A549 (cell line): ENCODE measurements around the gene SLC6A4. TPM values are rescaled to one million over a fixed set of nuclear protein-coding genes. Genes with fewer than 3 reads are reported as not detected.

Experiments
- ATAC-seq, 2 experiments: fragments of 200-7000 bp in 1 of 2; fragments of >200 bp in 1 of 2; cut with Nextera tagmentation in 1 of 2; cut with Tn5 transposase in 1 of 2; 3 replicates each; pipeline versions ENCODE4 v1.8.0 to v1.9.1; 2018 to 2020; ENCODE audit warnings: mild to moderate bottlenecking in 1 of 2, moderate library complexity in 1 of 2
- CTCF ChIA-PET: fragments of 300-600 bp; sonication (Branson Sonifier 250); formaldehyde crosslinking; extraction: SDS; loops from one replicate; lab custom pipeline; 2021; ENCODE audit warnings: antibody characterized with exemption, inconsistent platforms; lab: Yijun Ruan, JAX
- POLR2A ChIA-PET: fragments of 350-600 bp; formaldehyde crosslinking; extraction: SDS; loops from one replicate; lab custom pipeline; 2021; ENCODE audit warnings: antibody characterized with exemption, inconsistent platforms; lab: Yijun Ruan, JAX
- DNase-seq, 2 experiments: peaks; one replicate each; pipeline versions ENCODE4 v3.0.0 to v3.0.0-alpha.2; 2011 to 2016; ENCODE audit warnings: low read depth in 1 of 2, low spot score in 1 of 2
- FAIRE-seq: peaks from 2 replicates; lab custom pipeline; 2011; peaks lifted over from hg19 to GRCh38; lab: Jason Lieb, UNC
- H3K27ac ChIP-seq, 2 experiments: fragments of >200 bp; sonication (Bioruptor Twin); formaldehyde crosslinking; 3 replicates each; pipeline ENCODE4 v1.5.1; 2016 to 2017
- H3K4me1 ChIP-seq: fragments of >200 bp; sonication (Bioruptor Twin); formaldehyde crosslinking; 3 replicates; pipeline ENCODE4 v1.6.1; 2016
- H3K4me2 ChIP-seq: fragments of >200 bp; sonication (Bioruptor Twin); formaldehyde crosslinking; 3 replicates; pipeline ENCODE4 v1.6.1; 2016
- H3K4me3 ChIP-seq: fragments of >200 bp; sonication (Bioruptor Twin); formaldehyde crosslinking; 3 replicates; pipeline ENCODE4 v1.5.1; 2016
- H3K9me3 ChIP-seq: fragments of >200 bp; sonication (Bioruptor Twin); formaldehyde crosslinking; 3 replicates; pipeline ENCODE4 v1.6.1; 2016
- BCL3 ChIP-seq: fragments of >200 bp; sonication (Bioruptor Twin); formaldehyde crosslinking; IDR thresholded peaks from 3 replicates; pipeline ENCODE4 v1.6.1; 2016
- CBX2 ChIP-seq: fragments of 200-600 bp; sonication (generic); IDR thresholded peaks from 2 replicates; pipeline ENCODE4 v1.6.1; 2016; ENCODE audit warnings: low read depth, mild to moderate bottlenecking, borderline replicate concordance
- CTCF ChIP-seq: fragments of >200 bp; sonication (Bioruptor Twin); formaldehyde crosslinking; IDR thresholded peaks from 3 replicates; pipeline ENCODE4 v1.5.1; 2016
- E2F6 ChIP-seq: IDR thresholded peaks from 2 replicates; pipeline ENCODE4 v1.6.1; 2012; ENCODE audit warnings: low read depth, borderline replicate concordance
- EHF ChIP-seq: fragments of 250-450 bp; sonication (Bioruptor Pico); IDR thresholded peaks from 2 replicates; pipeline ENCODE4 v1.5.0; 2020; ENCODE audit warnings: mild to moderate bottlenecking
- FOSB ChIP-seq: fragments of 250-450 bp; sonication (Bioruptor Pico); IDR thresholded peaks from 2 replicates; pipeline ENCODE4 v1.5.0; 2020; ENCODE audit warnings: mild to moderate bottlenecking, moderate library complexity
- FOSL2 ChIP-seq, 2 experiments: fragments of 450-650 bp in 1 of 2; fragments of >200 bp in 1 of 2; sonication (Bioruptor Twin) in 1 of 2; formaldehyde crosslinking; IDR thresholded peaks; 2 replicates each; pipeline versions ENCODE4 v1.5.0 to v1.6.1; 2016 to 2020; ENCODE audit warnings: mild to moderate bottlenecking in 1 of 2, moderate library complexity in 1 of 2
- HEYL ChIP-seq: fragments of 250-450 bp; sonication (Bioruptor Pico); IDR thresholded peaks from 2 replicates; pipeline ENCODE4 v1.8.0; 2021; ENCODE audit warnings: mild to moderate bottlenecking, moderate library complexity
- HMGXB4 ChIP-seq: fragments of 250-450 bp; sonication (Bioruptor Pico); IDR thresholded peaks from 2 replicates; pipeline ENCODE4 v1.5.0; 2021; ENCODE audit warnings: mild to moderate bottlenecking, moderate library complexity, borderline replicate concordance
- HOXB13 ChIP-seq: fragments of 250-450 bp; sonication (Bioruptor Pico); IDR thresholded peaks from 2 replicates; pipeline ENCODE4 v1.5.0; 2020; ENCODE audit warnings: low read depth, mild to moderate bottlenecking, moderate library complexity
- MAX ChIP-seq: IDR thresholded peaks from 2 replicates; pipeline ENCODE4 v1.6.1; 2012
- NPAS2 ChIP-seq: fragments of 250-450 bp; sonication (Bioruptor Pico); IDR thresholded peaks from 2 replicates; pipeline ENCODE4 v1.8.0; 2022; ENCODE audit warnings: mild to moderate bottlenecking, moderate library complexity, borderline replicate concordance
- PBX3 ChIP-seq: IDR thresholded peaks from 2 replicates; pipeline ENCODE4 v1.6.1; 2012
- PHF8 ChIP-seq: fragments of 200-600 bp; sonication (generic); IDR thresholded peaks from 2 replicates; pipeline ENCODE4 v1.6.1; 2016; ENCODE audit warnings: low read depth, mild to moderate bottlenecking, antibody characterized with exemption, moderate library complexity, borderline replicate concordance
- POLR2AphosphoS2 ChIP-seq: conservative IDR thresholded peaks from 2 replicates; pipeline ENCODE4 v1.6.1; 2012; ENCODE audit warnings: low read length, improper control_type of control experiment, inconsistent platforms
- RAD21 ChIP-seq, 2 experiments: fragments of >200 bp in 1 of 2; sonication (Bioruptor Twin) in 1 of 2; formaldehyde crosslinking in 1 of 2; IDR thresholded peaks in 1 of 2; conservative IDR thresholded peaks in 1 of 2; 2 replicates in 1 of 2; 3 replicates in 1 of 2; pipeline ENCODE4 v1.6.1; 2012 to 2018; ENCODE audit warnings: inconsistent platforms in 1 of 2
- RARB ChIP-seq: fragments of 250-450 bp; sonication (Bioruptor Pico); IDR thresholded peaks from 2 replicates; pipeline ENCODE4 v1.8.0; 2021; ENCODE audit warnings: mild to moderate bottlenecking, moderate library complexity
- RCOR1 ChIP-seq: fragments of 150-350 bp; IDR thresholded peaks from 2 replicates; pipeline ENCODE4 v1.6.1; 2014; ENCODE audit warnings: antibody characterized with exemption, low read length, low read depth
- RFX5 ChIP-seq: fragments of 450-650 bp; IDR thresholded peaks from 2 replicates; pipeline ENCODE4 v1.7.1; 2014; ENCODE audit warnings: antibody characterized with exemption, mild to moderate bottlenecking, moderate library complexity
- TP53 ChIP-seq: fragments of 250-450 bp; sonication (Bioruptor Pico); IDR thresholded peaks from 2 replicates; pipeline ENCODE4 v1.5.0; 2021; ENCODE audit warnings: mild to moderate bottlenecking, moderate library complexity
- USF2 ChIP-seq: fragments of 450-650 bp; IDR thresholded peaks from 2 replicates; pipeline ENCODE4 v1.6.1; 2014; ENCODE audit warnings: antibody characterized with exemption
- ZSCAN20 ChIP-seq: fragments of 250-450 bp; sonication (Bioruptor Pico); IDR thresholded peaks from 2 replicates; pipeline ENCODE4 v1.8.0; 2022; ENCODE audit warnings: mild to moderate bottlenecking, moderate library complexity
- WGBS: methylation state at CpG from one replicate; pipeline ENCODE4 v1.1.6; 2017; ENCODE audit errors: missing lambda C conversion rate; 5-methylcytosine and 5-hydroxymethylcytosine counted together
- polyA plus RNA-seq, 4 experiments: library from polyadenylated mRNA; depleted of rRNA in 3 of 4; stranded (reverse); fragments of >200 nt; fragmentation: RNase III in 1 of 4; extraction: RNeasy Plus Mini Kit Qiagen cat#74134 plus additional on column Dnase treatment in 1 of 4; gene quantifications; 2 replicates in 3 of 4; 3 replicates in 1 of 4; pipeline ENCODE4 v1.2.3, GENCODE V29; 2011 to 2017

The SLC6A4 gene
- polyA plus RNA-seq, 2 of the 4 experiments (the other 2 are of a cell fraction) = 0.12 TPM; not detected in 1

GRCh38 chr17:30217054-30217453, 18.4 kb downstream of the SLC6A4 start:
- Histone ChIP-seq H3K27ac (no peak overlapping the region), H3K4me2 (no peak overlapping the region), H3K4me3 (no peak overlapping the region), H3K4me1 (no peaks in the 10 kb centered on the region), H3K9me3 (no peaks in the 10 kb centered on the region)
- DNase-seq (no peak), FAIRE-seq (no peak), ATAC-seq (no peak)
- ChIA-PET CTCF (interaction anchor here (0.6 to 1.5 kb wide), 3 partner anchors 15 to 112 kb away, joined by 3 to 5 read pairs (median 4); no protein-coding TSS in a partner anchor), POLR2A (no interaction called here)
- TF ChIP-seq RAD21 (conservative IDR thresholded peaks at IDR 0.05 in 1 of 2, IDR thresholded peaks at IDR 0.05 in 1 of 2) = no peak
- no peak for TF ChIP-seq HEYL (CRISPR knock-in tag)
- no peak for TF ChIP-seq RCOR1
- no peak for TF ChIP-seq PBX3
- no peak for TF ChIP-seq ZSCAN20 (CRISPR knock-in tag)
- TF ChIP-seq EHF (CRISPR knock-in tag) = no peak
- TF ChIP-seq MAX = no peak
- no peak for TF ChIP-seq BCL3
- WGBS = 79% methylated on average over 6 of the region's 6 CpGs

- ChIA-PET POLR2A (no interaction called here), CTCF (interaction anchor here (0.9 to 1.6 kb wide), 5 partner anchors 9 to 124 kb away, joined by 3 to 4 read pairs (median 3); no protein-coding TSS in a partner anchor)
- FAIRE-seq (no peak), ATAC-seq (peak; percentile 30 to 62; a peak in 4 of 6 replicates), DNase-seq (no peak)
- 77% methylated on average over 11 of the region's 11 CpGs for WGBS
- Histone ChIP-seq H3K27ac (no peak overlapping the region), H3K4me3 (no peak overlapping the region), H3K4me1 (no peaks in the 10 kb centered on the region), H3K9me3 (no peaks in the 10 kb centered on the region), H3K4me2 (no peak overlapping the region)
- no peak for TF ChIP-seq HMGXB4 (CRISPR knock-in tag)
- TF ChIP-seq FOSL2 (IDR thresholded peaks at IDR 0.05) = no peak
- no peak for TF ChIP-seq FOSL2 (CRISPR knock-in tag; IDR thresholded peaks at IDR 0.05)
- TF ChIP-seq PBX3 = no peak
- TF ChIP-seq CTCF = no peak
- TF ChIP-seq RARB (CRISPR knock-in tag) = no peak
- no peak for TF ChIP-seq RFX5
- no peak for TF ChIP-seq PHF8
- TF ChIP-seq FOSB (CRISPR knock-in tag) = no peak
- no peak for TF ChIP-seq POLR2AphosphoS2
- no peak for TF ChIP-seq NPAS2 (CRISPR knock-in tag)
- no peak for TF ChIP-seq USF2
- no peak for TF ChIP-seq CBX2
- no peak for TF ChIP-seq HOXB13 (CRISPR knock-in tag)
- no peak for TF ChIP-seq TP53
- no peak for TF ChIP-seq BCL3
- TF ChIP-seq E2F6 = no peak
Observed at GRCh38 chr17:30212750-30213149, 22.7 kb downstream of the SLC6A4 start.
